HG03108 (cell line): ENCODE data around the gene DUOXA1.
A peak's percentile ranks its signal among the peaks of the same experiment; 100 is the strongest.

Source experiments
- ATAC-seq: cut with Tn5 transposase; IDR thresholded peaks from one replicate; pipeline ENCODE4 v1.9.1; 2021; ENCODE audit warnings: moderate library complexity; ENCODE audit not compliant: unreplicated experiment

DUOXA1 gene

GRCh38 chr15:45129651-45130129 is at the start of gene DUOXA1, which contains the start of gene DUOX1:
TSS of gene DUOXA1 (minus strand) at chr15:45129879. CDS start at chr15:45123014, 6,865 bp downstream.
TSS of gene DUOX1 (plus strand) at chr15:45129994. CDS start at chr15:45131967, 1,973 bp downstream.
- ATAC-seq: no peak

GRCh38 chr15:45177285-45177684 is 47.6 kb upstream of the DUOXA1 start:
- no peak for ATAC-seq

- ATAC-seq: no peak
Observed at GRCh38 chr15:45174577-45174976, 44.9 kb upstream of the DUOXA1 start.

- ATAC-seq: no peak
Observed at GRCh38 chr15:45174069-45174468, 44.4 kb upstream of the DUOXA1 start.

- no peak for ATAC-seq
Observed at GRCh38 chr15:45171912-45172311, 42.2 kb upstream of the DUOXA1 start.

- ATAC-seq: no peak
Observed at GRCh38 chr15:45169608-45170480, 40.2 kb upstream of the DUOXA1 start.

- no peak for ATAC-seq
Observed at GRCh38 chr15:45168751-45169551, 39.3 kb upstream of the DUOXA1 start.

- ATAC-seq: no peak
Observed at GRCh38 chr15:45168286-45168685, 38.6 kb upstream of the DUOXA1 start.

GRCh38 chr15:45167631-45168205 is 38.0 kb upstream of the DUOXA1 start:
- ATAC-seq: no peak

- ATAC-seq: peak; percentile 93
Observed at GRCh38 chr15:45166834-45167630, 37.4 kb upstream of the DUOXA1 start.

GRCh38 chr15:45165536-45165935 is 35.9 kb upstream of the DUOXA1 start:
- ATAC-seq: no peak

- no peak for ATAC-seq
Observed at GRCh38 chr15:45164914-45165313, 35.2 kb upstream of the DUOXA1 start.

- no peak for ATAC-seq
Observed at GRCh38 chr15:45163508-45163856, 33.8 kb upstream of the DUOXA1 start.

- peak; percentile 32 for ATAC-seq
Observed at GRCh38 chr15:45162771-45163507, 33.3 kb upstream of the DUOXA1 start.

- ATAC-seq: no peak
Observed at GRCh38 chr15:45161666-45162065, 32.0 kb upstream of the DUOXA1 start.

GRCh38 chr15:45157974-45158373 is 28.3 kb upstream of the DUOXA1 start:
- ATAC-seq: no peak

- ATAC-seq: no peak
Observed at GRCh38 chr15:45156744-45157455, 27.2 kb upstream of the DUOXA1 start.

GRCh38 chr15:45155739-45156138 is 26.1 kb upstream of the DUOXA1 start:
- no peak for ATAC-seq
